Stimulated activated CD4-positive, alpha-beta T cell treated with anti-CD3 and anti-CD28 coated beads, Interleukin-2, amount 100 ng/mL, for 4 hours (primary cell): Measurements from ENCODE around the gene SLC7A9.
"Not testable (repeated sequence)": the region's sequence is repeated elsewhere in the genome, so short reads cannot be mapped to it uniquely, and the experiment has no call there.

Experiments used
- DNase-seq: peaks from one replicate; pipeline ENCODE4 v3.0.0-alpha.2; 2020; ENCODE audit warnings: low read depth

SLC7A9 gene

DNA sequence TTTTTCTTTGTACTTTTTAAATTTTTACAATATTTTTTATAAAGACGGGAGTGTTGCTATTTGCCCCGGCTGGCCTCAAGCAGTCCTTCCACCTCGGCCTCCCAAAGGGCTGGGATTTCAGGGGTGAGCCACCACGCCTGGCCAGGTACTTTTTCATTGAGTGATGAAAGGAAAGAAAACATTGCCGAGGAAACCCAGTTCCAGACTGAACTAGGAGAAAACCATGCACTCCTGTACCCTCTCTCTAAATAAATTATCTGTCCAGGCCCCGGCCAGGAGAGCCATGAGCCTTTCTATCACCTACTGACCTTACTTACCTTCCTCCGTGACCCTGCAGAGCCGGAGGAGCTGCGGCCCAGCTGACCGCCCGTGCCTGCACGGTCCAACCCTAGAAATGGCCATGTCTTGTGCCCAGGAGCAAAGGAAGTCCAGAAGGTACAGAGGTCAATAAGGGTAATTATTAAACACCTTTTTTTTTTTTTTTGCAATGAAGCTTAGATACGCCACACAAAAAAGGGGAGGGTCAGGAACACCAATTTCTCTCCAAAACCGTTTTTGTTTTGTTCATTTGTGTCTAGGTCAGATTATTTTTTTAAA lies at the start of gene SLC7A9:
SLC7A9 (minus strand) TSS at position 399 of the 597 bp plus-strand sequence. CDS start 1,233 bp downstream, outside the sequence.
- DNase-seq = no peak

DNA sequence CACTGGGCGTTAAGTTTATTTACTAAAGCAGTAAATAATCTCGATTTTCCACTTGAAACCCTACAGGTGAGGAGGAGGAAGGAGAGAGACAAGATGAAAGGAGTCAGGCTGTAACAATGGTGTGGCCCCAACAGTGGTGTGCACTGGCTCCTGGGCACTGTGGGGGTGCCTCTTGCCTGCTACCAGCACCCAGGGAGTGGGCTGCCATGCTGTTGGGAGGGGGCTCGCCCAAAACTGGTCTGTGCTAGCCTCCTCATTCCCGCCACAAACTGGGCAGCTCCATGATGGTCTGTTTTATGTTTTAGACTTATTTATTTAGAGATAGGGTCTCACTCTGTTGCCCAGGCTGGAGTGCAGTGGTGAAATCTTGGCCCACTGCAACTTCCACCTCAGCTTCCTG lies 49.8 kb upstream of the SLC7A9 start:
- DNase-seq = no peak

DNA sequence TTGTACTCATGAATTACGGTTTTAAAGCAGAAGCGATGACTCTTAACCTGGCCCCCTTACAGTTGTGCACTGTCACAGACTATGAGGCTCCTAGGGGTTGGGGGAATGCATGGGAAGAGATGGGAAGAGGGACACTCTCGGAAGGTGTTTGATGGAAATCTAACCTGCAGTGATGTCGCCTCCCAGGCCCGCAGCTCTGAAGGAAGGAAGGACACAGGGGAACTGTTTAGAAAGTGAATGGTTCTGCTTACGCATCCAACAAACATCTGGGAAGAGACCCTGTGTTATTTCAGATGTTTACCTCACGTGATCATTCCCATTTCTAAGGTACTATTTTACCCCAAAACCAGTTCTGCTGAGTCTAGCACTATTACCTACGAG lies 48.0 kb upstream of the SLC7A9 start:
- no peak for DNase-seq

DNA sequence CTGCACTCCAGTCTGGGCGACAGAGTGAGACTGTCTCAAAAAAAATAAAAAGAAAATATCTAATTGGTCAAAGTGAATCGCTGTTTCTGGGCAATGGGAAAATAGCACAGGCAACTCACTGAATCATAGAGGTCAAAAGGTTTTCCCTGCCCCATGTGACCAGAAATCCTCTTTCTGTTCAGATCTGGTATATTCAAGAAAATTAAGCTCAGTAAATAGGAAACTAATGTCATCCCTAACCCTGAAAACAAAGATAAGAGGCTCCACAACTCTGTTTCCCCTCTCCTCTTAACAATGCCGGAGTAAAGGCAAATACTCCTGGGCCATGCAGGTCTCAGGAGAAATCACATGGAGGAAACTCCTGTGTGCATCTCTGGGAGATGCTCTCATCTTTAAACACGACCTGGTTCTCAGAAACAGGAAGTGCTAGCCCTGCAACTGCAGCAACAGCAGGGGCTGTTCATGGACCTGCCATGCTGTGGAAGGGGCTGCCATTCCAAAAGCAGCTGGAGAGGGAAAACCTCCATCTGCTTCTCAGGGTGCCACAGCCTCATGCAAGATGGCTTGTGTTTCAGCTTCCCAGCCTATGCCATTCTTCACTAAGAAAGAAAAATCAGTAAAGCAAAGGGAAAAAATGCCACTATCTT lies 47.5 kb upstream of the SLC7A9 start:
- DNase-seq = no peak

DNA sequence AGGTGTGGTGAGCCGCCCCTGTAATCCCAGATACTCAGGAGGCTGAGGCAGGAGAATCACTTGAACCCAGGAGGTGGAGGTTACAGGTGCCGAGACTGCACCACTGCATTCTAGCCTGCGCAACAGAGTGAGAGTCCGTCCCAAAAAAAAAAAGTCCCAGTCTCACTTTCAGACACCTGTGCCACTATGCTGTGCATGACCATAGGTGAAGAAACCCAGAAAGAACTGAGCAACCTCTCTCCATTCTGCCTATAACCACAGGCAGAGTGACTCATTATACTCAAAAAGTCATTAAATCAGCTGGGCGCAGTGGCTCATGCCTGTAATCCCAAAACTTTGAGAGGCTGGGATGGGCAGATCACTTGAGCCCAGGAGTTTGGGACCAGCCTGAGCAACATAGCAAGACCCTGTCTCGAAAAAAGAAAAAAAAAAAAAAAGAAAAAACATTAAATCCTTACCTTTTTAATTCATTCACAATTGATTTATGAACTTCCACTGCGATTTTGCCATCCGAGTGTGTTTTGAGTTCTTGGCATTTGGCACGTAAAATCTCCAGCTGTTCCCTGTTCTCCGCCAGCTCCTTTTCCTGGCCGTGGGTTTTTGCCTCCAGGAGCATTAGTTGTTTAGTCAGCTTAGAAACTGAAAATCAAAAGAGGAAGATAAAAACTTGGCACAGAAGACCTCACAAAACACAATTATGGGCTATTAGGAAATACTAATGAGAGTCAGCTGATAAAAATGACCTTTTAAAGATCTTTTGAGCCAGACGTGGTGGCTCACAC lies 45.5 kb upstream of the SLC7A9 start:
- no peak for DNase-seq

DNA sequence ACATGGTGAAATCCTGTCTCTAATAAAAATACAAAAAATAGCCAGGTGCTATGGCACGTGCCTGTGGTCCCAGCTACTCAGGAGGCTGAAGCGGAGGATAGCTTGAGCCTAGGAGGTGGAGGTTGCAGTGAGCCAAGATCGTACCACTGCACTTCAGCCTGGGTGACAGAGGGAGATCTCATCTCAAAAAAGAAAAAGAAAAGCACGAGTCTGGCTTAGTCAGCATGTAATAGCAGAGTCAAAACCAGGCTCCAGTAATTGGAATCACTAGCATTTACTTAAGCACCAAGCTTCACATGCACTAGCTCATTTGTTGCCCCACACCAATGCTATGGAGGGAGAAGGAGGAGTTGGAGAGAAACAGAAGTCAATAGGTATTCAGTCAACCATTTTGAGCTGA lies 41.9 kb upstream of the SLC7A9 start:
- DNase-seq = no peak

DNA sequence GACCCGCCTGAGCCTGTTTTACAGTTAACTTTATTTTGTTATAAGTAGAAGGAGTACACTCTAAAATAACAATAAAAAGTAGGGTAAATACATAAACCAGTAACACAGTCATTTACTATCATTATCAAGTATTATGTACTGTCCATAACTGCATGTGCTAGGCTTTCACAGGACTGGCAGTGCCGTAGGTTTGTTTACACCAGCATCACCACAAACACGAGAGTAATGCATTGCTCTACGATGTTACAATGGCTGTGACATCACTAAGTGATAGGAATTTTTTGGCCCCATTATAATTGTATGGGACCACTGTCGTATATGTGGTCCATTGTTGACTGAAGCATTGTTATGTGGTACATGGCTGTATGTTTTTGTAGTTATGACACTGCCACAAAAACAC lies 41.3 kb upstream of the SLC7A9 start:
- DNase-seq = no peak

DNA sequence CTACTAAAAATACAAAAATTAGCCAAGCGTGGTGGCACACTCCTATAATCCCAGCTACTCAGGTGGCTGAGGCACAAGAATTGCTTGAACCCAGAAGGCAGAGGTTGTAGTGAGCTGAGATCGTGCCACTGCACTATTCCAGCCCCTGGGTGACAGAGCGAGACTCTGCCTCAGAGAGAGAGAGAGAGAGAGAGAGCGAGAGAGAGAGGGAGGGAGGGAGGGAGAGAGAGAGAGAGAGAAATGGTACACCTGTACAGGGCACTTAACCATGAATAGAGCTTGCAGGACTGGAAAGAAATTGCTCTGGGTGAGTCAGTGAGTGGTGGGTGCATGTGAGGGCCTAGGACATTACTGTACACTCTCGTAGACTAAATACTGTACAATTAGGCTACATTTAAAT lies 40.5 kb upstream of the SLC7A9 start:
- no peak for DNase-seq

DNA sequence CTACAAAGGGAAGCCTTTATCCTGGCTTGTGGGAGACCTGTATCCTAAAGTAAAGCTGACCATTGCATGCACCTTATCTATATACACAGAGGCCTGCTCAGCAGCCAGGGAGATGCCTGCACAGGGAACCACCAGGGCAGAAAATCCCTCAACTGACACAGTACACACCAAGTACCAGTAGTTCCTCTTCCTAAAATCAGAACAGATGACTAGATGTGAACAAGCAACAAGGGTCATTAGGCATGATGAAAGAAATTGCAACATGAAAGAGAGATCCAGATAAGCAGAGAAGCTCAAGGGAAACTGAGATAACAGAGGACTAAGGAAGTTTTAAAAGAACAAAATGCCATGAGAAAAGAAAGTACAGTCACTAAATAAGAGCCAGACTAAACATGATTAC lies 39.7 kb upstream of the SLC7A9 start:
- DNase-seq = no peak

DNA sequence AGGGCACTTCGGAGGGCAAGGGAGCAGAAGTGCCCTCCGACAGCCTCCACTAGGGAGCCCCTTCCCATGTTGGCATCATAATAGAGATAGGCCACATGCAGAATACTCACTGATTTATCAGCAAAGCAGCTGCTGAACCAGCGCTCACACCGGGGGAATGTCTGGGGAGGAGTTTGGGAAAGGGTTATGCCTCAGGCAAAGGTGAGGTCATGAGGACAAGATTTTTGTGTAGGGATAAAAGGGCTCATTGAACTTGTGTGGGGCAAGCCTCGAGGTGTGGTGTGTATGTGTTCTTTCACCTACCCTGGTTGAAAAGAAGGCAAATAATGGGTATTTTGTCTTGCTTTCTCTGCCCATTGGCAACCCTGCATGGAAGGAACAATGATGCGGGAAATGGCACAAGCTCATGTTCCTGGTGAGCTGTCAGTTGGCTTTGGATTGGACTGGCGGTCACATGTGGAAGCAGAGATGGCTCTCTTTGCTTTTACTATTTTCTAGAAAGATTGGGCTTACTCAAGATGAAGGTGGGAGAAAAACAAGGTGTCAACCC lies 39.1 kb upstream of the SLC7A9 start:
- DNase-seq = no peak

DNA sequence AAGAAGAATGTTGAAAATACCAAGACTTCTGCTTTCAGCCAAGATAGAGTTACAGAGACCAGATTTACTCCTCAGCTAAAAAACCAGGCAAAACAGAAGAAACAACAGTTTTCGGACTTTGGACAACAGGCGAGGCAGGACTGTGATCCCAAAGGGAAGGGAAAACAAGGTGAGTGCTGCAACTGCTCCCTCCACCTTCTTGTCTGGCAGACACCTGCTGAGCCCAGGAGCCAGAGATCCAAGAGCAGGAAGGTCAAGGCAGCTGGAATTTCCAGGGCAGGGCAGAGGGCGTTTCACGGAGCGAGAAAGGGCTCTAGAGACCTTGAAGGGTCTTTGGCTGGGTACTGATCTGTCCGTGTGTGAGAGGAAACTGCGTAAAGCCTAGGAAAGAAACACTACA lies 32.9 kb upstream of the SLC7A9 start:
- no peak for DNase-seq

DNA sequence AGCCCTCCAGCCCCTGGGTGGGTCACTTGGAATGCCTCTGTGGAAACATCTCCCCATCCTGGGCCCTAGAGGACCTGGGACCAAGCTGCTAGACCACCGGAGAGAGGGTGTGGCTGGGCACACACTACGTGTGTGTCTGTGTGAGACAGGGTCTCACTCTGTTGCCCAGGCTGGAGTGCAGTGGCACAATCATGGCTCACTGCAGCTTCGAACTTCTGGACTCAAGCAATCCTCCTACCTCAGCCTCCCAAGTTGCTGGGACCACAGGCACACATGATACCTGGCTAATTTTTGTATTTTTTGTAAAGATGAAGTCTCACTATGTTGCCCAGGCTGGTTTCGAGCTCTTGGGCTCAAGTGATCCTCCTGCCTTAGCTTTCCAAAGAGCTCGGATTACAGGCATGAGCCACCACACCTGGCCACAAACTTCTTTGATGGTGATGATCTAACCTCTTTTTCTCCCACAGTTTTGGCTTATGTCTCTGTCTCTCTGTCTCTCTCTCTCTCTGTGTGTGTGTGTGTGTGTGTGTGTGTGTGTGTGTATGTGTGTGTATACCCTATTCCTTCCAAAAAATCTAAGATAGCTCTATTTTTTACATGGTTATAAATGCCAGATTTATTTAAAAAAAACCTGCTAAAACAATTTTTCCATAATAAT lies 32.1 kb upstream of the SLC7A9 start:
- DNase-seq = no peak

DNA sequence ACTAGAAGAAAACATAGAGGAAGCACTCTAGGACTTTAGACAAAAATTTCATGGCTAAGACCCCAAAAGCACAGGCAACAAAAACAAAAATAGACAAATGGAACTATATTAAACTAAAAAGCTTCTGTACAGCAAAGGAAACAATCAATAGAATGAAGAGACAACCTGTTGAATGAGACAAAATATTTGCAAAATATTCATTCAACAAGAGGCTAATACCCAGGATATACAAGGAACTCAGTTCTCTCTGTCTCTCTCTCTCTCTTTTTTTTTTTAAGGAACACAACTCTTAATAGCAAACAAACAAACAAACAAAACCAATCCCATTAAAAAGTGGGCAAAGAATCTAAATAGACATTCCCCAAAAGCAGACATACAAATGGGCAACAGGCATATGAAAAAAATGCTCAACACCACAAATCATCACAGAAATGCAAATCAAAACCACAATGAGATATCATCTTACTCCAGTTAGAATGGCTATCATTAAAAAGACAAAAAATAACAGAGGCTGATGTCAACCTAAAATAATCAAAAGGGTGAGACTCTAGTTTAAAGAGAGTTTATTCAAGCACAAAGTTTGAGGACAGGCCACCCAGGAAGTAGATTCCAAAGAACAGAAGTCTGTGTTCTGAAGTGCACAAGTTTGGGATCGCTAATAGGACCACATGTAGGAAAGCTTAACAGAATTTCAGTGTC lies 27.1 kb upstream of the SLC7A9 start:
- DNase-seq = no peak

DNA sequence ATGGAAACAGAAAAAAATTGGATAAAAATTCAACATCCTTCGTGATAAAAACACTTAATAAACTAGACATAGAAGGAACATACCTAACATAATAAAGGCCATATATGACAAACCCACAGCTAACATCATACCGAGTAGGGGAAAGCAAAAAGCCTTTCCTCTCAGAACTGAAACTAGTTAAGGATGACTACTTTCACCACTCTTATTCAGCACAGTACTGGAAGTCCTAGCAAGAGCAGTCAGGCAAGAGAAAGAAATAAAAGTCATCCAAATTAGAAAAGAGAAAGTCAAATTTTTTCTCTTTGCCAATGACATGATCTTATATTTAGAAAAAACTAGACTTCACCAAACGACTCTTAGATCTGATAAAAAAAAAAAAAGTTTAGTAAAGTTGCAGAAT lies 25.8 kb upstream of the SLC7A9 start:
- DNase-seq = no peak

DNA sequence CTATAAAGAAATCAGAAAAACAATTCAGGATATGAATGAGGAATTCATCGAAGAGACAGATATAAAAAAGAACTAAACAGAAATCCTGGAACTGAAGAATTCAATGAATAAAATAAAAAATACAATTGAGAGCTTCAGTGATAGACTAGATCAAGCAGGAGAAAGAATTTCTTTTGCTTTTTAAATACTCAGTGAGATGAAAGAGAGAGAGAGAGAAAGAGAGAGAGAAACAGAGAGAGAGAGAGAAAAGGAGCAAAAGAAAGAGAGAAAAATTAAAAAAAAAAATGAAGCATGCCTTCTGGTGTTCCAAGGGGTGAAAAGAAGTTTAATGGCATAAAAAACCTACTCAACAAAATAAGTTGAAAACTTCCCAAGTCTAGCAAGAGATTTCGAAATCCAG lies 22.0 kb upstream of the SLC7A9 start:
- DNase-seq = no peak

DNA sequence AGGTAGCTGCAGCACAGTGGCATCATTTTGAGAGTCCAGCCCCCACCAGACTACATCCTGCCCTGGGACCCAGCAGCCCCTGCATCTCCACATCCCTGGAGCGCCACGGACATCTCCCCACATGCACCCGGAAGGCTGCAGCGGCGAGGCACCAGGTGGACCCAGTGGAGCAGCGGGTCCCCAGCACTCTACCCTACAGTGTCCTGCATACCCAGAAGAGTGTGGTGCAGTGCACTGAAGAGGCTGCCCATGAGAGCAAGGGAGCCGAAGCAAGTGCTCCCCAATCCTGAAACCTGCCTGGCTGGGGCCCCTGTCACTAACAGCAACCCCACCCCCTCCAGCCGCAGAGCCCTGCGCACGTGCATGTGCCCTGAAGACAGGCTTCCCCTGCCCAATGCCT lies 21.3 kb upstream of the SLC7A9 start:
- DNase-seq = no peak

DNA sequence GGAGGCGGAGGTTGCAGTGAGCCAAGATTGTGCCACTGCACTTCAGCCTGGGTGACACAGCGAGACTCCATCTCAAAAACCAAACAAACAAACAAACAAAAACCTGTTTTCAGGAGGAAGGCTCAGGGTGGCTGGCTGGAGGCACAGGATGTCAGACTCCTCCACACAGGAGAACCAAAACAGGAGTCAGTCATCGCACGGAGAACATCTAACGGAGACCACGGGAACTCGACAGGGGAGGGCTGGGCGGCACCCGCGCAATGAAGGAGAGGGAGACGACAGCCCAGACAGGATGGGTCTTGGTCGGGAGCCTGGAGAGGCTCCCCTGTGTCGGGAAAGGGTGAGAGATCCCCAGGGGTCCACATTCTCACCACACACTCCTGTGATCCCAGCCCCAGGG lies 20.8 kb upstream of the SLC7A9 start:
- no peak for DNase-seq

DNA sequence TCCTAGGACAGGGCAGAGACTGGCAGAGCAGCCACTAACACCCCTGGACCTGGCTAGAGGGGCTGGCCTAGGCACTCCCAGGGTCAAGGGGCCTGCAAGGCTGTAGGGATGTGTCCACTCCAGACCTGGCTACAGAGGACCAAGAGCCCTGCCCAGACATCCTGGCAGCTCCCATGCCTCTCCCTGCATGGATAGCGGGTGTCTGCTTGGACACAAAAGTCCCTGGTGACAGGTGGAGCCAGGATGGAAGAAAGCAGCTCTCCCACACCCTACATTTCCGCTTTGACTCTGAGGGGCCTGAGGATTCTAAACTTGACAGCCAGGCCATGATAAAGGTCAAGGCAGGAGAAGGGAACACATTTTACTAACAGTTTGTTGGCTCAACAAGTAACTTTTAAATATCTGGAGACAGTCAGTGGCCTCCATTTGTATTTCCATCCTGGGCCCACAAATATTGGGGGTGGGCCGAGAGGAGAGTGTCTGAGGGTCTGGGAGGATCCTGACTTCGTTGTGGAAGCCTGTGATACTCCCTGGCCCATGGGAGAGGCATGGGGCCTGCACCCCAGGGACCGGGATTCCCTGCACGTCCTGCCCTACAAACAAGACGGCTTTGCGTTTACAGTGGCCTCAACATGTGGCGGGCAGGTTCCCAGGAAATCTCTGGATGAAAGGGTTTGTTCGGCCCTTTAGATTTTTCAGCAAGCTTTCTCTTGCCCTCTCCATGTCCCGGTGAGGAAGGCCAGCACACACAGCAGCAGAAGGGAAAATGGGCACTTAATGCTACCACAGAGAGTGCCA lies 19.8 kb upstream of the SLC7A9 start:
- DNase-seq = no peak

DNA sequence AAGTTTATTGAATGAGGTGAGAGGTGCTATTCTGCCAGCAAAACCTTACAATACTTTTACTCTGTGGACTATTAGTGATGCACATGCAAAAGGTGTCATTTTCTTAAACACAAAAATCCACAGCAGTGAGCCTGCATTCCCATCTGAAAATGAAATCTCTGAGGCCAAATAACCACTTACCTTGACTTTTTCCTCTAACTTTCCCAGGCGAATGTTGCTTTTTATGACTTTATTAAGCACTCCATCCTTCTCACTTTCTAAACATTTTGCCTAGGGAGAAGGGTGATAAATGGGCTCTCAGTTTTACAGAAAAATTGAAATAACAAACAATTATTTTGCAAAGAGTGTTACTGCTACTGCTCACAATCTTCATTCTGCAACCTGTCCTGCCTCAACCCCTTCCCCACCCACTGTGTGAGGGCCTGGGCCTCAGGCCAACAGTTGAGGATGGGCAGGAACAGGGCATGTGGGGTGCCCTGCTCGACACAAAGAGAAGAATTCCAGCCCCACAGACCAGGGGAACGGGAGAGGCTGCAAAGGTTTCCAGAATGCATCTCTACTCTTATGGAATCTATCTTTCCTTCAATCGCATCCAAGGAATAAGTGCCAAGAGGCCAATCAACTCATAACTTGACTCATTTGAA lies 18.1 kb upstream of the SLC7A9 start:
- DNase-seq = no peak

DNA sequence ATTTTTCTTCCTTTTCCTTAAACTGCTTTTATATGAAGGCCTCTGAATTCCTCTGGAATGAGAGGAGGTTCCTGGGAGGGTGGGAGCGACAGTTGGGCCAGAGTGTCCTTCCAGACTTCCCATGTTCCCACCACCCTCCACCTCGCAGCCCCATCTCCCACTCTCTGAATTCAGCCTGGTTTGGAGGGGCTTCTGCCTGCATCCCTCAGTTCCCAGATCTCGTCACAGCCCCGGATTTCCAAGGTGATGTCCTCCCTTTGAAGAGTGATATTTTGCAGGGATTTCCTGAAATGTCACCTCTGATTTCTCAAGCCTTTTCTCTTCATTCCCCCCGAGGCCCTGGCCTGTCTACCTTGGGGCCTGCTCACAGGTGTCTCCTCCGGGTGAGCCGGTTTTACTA lies 16.7 kb upstream of the SLC7A9 start:
- DNase-seq = no peak

DNA sequence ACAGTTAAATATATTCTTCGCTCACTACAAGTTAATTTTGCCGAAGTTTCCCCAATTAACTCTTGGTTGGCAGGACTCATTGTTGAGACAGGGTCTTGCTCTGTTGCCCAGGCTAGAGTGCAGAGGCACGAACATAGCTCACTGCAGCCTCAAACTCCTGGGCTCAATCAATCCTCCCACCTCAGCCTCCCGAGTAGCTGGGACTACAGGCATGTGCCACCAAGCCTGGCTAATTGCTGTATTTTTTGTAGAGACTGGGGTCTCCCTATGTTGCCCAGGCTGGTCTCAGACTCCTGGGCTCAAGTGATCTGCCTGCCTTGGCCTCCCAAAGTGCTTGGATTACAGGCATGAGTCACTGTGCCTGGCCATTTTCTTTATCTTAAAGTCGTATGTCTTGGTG lies 15.7 kb upstream of the SLC7A9 start:
- DNase-seq = not testable (repeated sequence)
